ENCODE results near the gene AFAP1L2.

AFAP1L2 gene

DNA sequence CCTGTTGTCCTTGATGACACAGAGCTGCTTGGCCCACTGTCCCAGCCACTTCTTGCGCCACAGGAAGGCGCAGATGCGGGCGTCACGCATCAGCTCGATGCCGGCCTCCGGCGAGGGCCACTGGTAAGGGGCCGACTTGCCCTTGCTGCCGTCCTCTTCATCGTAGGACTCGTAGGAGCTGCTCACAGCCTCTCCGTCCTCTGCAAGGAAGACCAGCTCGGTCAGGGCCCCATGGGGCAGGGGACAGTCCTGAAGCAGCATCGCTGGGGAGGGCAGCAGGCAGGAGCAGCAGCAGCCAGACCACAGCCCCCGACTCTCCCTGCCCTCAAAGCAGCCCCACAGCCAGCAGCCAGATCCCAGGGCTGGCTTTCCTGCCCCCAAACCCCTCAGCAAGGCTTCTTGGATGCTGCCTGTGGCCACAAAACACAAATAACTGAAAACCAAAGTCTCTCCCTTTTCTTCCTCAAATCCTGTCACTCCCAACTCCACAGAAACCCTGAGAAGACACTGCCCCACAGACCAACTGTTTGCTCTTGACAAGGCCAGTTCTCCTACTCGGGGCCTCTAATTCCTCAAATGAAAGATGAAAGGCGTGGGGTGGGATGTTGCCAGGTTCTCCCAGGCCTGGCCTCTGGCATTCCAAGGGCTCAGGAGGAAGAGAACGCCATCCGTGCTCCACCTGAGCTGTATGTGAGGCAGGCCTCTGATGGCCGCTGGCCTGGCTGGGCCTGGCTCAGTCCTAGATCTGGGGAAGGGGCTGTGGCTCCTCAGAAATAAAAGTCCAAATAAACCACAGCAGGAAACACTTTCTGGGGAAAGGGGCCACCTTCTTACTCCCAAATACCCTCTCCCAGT, 88.5 kb downstream of the AFAP1L2 start:
- H3K4me3 ChIP-seq (ENCODE audit: low read depth, low read length), result no peak overlapping the region

DNA sequence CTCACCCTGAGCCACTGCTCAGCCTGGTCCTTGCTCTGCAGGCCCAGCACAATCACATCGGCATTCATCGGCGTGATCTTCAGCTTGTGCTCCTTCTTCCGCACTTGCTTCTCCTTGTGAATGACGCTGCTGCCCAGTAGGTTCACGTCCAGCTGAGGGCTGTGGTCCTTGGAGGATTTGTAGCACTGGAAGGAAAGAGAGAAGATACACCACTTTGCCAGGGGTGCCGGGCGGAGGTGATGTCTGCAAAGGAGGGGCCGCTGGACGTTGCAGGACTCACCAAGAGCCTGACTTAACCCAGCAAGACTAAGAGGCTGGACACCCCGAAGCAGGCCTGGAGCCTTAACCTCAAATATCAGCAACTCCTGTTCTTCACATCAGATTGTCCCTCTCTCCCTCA, 90.4 kb downstream of the AFAP1L2 start:
- H3K4me3 ChIP-seq (ENCODE audit: low read depth, low read length), result no peak overlapping the region

DNA sequence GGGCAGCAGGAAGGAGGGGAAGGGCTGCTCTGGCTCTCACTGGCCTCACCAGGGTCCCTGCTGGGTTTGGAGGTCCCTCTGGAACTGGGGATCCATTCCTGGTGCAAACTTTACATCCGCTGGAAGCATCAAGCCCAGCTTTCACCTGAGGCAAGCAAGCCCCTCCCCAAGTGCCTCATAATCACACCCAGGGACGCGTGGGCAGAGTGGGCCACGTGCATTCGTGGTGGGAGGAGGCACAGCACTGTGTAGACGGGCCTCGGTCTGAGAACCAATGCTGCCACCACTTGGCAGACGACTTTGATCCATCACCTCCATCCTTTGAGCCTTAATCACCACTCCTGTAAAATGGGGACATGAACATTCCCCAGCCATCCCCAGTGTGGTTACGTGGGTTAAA, 91.2 kb downstream of the AFAP1L2 start:
- H3K4me3 ChIP-seq (ENCODE audit: low read depth, low read length), result no peak overlapping the region

DNA sequence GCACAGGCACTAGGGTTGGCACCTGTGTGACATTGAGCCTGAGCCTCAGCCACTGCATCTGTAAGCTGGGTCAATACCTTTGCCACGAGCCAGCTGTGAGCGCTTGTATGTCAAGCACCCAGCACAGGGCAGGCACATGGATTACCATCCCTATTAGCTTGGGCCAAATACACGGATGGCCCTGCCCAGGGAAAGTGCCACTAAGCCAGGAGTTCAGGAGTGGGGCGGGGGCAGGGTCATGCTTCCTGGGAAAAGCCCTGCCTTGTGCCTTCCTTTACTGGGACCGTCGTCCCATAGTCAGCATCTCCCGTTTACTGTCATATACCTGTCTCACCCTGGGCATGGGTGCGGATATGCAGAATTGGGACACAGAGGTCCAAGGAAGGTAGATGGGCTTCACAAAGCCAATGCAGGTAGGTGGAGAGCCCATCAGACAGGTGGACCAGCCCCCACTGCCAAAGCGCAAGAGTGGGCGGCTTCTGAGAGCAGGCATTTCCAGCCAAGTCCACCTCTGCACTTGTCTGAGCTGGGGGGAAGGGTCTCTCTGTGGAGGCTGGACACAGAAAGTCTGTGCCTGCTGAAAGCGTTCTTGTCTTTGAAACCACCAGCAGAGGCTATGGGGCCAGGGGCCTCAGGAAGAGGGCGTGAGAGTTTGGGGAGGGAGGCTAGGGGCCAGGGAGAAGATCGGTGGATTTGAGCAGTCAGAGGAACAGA, 92.6 kb downstream of the AFAP1L2 start:
- H3K4me3 ChIP-seq (ENCODE audit: low read depth, low read length), result no peak overlapping the region

DNA sequence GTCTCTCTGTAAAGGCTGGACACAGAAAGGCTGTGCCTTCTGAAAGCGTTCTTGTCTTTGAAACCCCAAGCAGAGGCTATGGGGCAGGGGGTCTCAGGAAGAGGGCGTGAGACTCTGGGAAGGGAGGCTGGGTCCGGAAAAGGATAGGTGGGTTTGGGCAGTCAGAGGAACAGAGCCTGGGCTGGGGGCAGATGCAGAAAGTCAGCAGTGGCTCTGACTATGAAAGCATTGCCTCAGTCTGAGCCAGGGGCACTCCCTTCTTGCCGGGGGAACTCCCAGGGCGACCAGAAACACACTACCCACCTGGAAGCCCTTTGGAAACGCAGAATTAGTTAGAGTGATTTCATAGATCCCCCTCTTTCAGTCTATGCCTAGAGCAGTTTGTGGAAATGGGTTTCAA, 93.3 kb downstream of the AFAP1L2 start:
- H3K4me3 ChIP-seq (ENCODE audit: low read depth, low read length), result no peak overlapping the region

DNA sequence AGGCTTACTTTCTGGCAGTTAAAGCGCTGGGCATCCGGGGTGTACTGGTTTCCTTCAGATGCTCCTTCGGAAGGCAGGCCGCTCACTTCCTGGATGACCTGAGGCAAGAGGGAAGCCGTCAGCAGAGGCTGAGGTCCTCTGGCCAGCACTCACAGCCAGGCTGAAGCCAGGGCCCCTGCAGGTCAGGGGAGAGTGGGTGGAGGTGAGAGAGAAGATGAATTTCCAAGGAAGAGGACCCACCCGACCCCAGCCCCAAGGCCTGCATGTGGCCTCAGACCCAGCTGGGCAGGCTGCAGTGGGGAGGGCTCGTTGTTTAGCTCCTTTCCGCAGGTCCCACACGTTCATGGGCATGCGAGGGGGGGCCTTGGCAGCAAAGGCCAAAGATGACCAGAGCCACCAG, 94.0 kb downstream of the AFAP1L2 start:
- no peak overlapping the region for H3K4me3 ChIP-seq (ENCODE audit: low read depth, low read length)

DNA sequence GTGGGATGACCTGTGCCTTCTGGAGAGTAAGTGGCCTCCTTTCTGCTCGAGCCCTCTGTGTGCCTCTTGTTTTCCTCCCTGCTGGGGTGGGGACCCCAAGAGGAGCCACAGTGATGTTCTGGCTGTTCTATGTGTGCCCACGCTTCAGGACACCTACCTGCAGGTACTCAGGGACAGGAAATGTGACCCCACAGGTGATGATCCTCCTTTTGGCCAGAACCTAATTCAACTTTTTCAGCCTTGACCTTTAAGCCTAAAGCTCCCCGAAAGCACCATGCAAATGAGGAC, 95.0 kb downstream of the AFAP1L2 start:
- no peak overlapping the region for H3K4me3 ChIP-seq (ENCODE audit: low read depth, low read length)

DNA sequence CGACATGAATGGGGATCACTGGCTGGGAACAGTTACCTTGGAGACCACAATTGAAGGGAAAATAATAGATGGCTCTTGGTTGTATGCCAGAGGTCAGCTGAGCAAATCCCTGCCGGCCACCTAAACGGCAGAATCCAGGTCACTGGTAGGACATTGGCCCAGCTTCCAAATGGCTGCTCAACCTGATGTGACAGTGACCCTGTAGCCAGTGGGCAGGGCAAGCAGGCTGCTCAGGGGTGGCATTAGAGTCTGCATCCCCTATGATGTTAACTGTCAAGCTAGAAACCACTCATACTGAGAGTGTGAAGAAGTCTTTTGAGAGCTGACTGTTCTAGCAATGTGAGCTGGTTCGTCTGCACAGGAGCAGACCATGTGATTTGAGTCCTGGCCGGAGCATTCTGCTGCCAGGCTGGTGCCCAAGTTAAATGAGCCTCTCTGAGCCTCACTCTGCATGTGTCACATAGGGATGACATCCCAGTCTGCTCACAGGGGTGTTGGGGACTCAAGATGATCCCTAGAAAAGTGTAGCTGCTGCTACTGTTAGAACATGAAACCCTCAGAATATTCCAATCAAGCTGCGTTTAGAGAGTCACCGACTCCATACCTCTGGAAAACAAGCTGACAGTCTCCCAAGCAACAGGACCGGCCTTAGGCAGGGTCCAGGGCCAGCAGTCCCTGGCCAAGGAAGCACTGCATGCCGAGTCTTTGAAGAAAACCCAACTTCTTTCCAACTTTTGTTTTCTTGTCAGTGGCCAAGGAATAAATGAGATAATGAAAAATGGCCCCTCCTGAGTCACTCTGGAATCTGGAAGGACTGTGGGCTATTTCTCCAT, 95.6 kb downstream of the AFAP1L2 start:
- H3K4me3 ChIP-seq (ENCODE audit: low read depth, low read length), result no peak overlapping the region

DNA sequence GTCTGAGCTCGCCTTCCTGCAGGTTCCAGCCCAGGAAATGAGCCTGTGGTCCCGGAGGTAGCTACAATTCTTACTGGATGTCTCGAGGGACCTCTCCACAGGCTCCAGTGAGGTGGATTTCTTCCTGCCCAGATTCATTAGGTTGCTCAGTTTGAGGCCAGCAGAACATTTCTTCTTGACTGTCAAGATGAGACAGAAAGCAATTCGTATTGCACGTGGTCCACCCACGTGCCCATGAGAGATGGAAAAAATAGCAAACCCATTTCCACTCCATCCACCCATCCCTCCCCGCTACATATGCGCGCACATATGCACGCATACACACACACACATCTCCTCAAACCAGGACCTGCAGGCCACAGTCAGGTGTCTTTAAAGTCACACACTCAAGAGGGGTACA, 96.6 kb downstream of the AFAP1L2 start:
- H3K4me3 ChIP-seq (ENCODE audit: low read depth, low read length), result no peak overlapping the region

DNA sequence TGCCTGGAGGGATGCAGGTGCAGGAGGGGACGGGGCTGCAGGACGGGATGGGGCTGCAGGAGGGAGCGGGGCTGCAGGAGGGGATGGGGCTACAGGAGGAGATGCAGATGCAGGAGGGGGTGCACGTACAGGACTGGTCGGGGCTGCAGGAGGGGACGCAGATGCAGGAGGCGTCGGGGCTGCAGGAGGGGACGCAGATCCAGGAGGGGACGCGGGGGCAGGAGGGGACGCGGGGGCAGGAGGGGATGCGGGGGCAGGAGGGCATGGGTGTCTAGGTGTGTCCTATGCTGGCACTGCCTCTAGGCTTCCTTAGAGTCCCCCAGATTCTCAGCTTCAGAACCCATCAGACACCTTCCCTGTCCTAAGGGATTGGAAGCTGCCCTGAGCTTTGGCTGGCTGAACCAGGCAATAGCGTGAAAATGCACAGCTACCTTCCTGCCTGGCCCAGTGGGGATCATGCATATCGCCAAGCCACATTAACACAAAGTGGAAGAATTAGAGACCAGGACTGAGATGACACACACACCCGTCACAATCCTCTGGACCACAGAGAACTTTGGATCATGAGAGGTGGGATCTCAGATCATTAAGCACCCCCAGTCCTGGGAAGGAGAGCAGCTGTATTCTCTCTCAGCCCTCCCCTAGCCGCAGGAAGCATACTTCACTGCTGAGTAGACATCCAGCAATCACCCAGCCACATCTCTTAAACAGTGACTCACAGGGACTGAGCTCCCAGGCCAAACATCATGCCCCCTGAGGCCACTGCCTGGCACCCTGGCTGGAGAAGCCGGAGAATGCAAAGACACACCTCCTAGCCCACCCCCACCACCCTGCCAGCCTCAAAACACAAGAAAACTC, 98.0 kb downstream of the AFAP1L2 start:
- no peak overlapping the region for H3K4me3 ChIP-seq (ENCODE audit: low read depth, low read length)

DNA sequence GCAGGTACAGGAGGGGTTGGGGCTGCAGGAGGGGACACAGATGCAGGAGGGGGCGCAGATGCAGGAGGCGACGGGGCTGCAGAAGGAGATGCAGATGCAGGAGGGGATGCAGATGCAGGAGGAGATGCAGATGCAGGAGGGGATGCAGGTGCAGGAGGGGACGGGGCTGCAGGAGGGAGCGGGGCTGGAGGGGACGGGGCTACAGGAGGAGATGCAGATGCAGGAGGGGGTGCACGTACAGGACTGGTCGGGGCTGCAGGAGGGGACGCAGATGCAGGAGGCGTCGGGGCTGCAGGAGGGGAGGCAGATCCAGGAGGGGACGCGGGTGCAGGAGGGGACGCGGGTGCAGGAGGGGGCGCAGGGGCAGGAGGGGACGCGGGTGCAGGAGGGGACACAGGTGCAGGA, 98.8 kb downstream of the AFAP1L2 start:
- H3K4me3 ChIP-seq (ENCODE audit: low read depth, low read length), result no peak overlapping the region

DNA sequence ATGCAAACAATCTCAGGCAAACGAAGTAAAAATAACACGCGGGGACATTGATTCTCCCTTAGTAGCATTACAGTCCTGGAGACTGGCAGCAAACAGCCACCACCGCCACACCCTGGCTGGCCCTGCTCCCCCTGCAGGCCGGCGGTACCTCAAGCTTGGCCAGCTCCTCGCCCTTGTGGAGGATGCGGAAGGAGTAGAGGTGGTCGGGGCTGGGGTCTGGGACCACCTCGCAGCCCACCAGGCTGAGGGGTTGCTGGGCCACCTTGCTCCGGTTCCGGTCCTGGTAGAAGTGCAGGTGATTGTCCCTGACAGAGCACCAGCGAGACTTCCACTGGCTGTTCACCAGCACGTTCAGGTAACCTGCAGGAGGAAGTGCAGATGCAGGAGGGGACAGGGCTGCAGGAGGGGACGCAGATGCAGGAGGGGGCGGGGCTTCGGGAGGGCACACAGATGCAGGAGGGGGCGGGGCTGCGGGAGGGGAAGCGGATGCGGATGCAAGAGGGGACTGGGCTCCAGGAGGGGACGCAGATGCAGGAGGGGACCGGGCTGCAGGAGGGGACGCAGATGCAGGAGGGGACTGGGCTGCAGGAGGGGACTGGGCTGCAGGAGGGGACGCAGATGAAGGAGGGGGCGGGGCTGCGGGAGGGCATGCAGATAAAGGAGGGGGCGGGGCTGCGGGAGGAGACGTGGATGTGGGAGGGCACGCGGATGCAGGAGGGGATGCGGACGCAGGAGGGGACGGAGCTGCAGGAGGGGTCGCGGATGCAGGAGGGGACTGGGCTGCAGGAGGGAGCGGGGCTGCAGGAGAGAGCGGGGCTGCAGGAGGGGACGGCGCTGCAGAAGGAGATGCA, 99.5 kb downstream of the AFAP1L2 start:
- H3K4me3 ChIP-seq (ENCODE audit: low read depth, low read length), result peak overlapping the region; percentile 66

DNA sequence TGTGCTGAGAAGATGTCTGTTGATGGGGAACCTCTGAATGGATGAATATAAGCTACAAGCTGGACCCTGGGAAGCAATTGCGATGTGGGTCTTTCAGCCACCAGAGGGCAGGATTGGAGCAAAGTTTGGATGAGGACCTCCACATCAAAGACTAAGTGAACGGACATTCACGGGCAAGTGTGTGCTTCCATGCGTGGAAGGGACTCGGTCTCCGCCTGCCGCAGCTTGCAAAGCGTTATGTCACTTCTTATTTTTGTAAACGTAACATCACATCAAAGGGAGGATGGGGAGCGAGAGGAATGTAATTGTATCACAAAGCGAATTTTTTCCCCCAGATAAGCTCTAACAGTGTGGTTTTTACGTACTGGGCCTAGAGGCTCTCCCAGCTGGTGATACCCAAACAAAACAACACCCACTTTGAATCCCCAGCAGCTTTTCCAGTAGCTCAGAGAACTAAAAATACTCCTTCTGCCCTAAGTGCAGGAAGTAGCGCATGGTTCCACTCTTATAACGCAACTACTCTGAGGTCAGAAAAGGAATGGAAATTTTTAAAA, 100.2 kb downstream of the AFAP1L2 start:
- peak overlapping the region; percentile 66 for H3K4me3 ChIP-seq (ENCODE audit: low read depth, low read length)

DNA sequence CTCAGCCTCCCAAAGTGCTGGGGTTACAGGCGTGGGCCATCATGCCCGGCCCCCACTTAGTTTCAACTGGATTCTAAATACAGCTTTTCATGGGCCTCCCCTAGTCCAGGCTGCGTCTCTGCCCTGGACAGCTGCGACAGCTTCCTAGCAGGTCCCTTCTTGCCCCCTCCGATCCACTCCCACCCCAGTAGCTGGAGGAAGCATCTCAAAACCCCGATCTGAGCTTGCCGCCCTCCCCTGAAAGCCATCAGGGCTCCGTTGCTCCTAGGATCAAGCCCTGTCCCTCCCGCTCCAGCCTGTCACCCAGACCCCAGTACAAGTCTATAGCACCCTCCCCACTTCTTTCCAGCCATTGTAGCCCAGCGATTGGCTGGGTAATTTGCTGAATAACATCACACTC, 100.7 kb downstream of the AFAP1L2 start:
- no peak overlapping the region for H3K4me3 ChIP-seq (ENCODE audit: low read depth, low read length)

DNA sequence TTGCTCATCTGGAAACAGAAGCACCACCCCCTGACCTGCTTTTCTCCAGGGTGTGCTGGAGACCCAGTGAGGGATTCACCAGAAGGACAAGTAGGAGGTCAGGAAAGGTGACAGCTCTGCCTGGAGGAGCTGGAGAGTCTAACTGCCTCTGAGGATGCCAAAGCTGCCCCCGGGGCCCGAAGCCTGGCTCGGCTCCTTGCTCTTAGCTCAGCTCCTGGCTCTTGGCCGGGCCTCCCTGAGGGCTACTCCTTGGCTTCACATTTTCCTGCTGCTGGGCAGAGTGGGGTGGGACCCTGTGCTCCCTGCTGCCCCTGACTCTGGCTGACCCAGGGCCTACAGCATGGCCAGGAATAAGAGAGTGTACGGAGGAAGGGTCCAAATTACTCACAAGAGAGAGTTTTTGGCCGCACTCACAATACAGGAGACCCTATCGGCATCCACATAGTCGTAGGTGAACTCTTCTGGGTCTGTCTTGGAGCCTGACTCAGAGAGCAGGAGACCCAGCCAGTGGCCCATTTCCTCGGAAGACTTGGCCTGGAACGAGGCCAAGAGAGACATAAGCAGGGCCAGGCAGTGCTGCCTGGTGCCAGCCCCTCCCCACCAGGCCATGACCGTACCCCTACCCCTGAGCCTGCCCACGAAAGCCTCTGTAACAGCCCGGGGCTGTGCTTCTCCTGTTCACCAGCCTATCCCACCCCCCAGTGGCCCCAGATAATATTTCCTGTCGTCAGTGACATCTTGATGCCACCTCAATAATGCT, 102.2 kb downstream of the AFAP1L2 start:
- H3K4me3 ChIP-seq (ENCODE audit: low read depth, low read length), result no peak overlapping the region

DNA sequence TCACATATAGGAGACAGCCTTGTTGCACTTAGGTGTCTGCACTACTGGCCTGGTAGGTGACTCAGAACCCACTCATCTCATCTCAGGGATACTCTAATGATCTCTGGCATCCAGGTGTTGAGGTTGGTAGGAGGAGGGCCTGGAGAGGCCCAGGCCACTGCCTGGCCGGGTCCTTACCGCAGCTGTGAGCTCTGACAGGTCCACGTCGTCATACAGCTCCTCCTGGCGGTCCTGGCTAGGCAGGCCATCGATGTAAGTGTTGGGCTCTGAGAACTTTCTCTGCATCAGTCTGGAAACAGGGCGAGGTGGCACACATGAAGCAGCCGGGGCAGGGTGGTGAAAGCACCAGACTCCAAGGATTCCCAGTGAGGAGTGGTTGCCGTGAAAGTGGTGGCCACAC, 103.1 kb downstream of the AFAP1L2 start:
- no peak overlapping the region for H3K4me3 ChIP-seq (ENCODE audit: low read depth, low read length)

DNA sequence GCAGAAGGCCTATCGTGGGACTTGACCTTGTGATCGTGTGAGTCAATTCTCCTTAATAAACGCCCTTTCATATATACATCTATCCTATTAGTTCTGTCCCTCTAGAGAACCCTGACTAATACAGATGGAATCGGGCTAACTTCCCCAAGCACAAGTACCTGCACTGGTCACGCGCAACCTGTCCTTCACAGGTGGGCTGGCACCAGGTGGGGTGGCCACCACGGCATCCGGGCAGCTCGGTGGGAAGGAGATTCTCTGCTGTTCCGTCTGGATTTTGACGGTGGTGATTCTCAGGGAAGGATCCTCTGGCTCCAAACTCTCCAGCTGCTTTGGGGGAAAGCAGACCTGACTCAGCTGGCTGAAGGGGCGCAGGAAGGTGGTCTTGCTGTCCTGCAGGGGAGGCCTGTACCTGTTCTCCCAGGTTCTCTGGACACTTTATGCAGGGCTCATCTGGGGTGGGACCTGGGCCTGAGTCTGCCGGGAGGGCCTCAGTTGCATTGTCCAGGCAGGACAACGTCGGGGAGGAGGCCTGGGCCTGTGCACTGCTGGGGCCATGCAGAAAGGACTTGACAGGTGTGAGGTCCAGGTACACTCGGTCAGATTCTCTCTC, 104.2 kb downstream of the AFAP1L2 start:
- H3K4me3 ChIP-seq (ENCODE audit: low read depth, low read length), result no peak overlapping the region

DNA sequence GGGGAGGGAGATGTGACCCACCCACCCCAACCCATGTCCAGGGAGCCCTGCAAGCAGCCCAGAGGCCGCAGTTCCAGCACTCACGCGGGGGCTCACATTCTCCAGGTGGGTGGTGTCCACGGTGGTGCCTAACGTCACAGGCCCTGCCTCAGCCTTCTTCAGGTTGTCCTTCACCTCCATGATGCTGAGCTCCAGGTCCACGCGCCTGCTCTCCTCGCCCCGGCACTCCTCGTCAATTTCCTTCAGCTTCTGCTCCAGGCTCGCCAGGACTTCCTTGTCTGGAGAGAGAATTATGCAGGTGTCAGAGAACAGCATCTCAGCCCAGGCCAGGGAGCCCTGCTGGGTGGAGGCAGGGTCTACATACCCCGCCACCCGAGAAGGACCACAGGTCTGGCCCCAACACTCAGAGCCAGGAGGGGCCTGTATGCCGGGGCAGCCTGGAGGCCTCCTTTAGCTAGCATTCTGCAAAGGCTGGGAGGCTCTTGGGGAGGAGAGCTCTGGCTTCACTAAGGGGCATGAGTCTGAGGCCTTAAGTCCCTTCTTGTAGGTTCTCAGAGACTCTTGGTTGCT, 107.1 kb downstream of the AFAP1L2 start:
- no peak overlapping the region for H3K4me3 ChIP-seq (ENCODE audit: low read depth, low read length)

Data from iPS-11a (cell line).